HG03060 (cell line): ENCODE results near the gene TMA7B.

Experiments
- ATAC-seq: cut with Tn5 transposase; IDR thresholded peaks from one replicate; pipeline ENCODE4 v1.9.1; 2021; ENCODE audit warnings: low read depth, moderate number of reproducible peaks; ENCODE audit not compliant: unreplicated experiment

The TMA7B gene

DNA sequence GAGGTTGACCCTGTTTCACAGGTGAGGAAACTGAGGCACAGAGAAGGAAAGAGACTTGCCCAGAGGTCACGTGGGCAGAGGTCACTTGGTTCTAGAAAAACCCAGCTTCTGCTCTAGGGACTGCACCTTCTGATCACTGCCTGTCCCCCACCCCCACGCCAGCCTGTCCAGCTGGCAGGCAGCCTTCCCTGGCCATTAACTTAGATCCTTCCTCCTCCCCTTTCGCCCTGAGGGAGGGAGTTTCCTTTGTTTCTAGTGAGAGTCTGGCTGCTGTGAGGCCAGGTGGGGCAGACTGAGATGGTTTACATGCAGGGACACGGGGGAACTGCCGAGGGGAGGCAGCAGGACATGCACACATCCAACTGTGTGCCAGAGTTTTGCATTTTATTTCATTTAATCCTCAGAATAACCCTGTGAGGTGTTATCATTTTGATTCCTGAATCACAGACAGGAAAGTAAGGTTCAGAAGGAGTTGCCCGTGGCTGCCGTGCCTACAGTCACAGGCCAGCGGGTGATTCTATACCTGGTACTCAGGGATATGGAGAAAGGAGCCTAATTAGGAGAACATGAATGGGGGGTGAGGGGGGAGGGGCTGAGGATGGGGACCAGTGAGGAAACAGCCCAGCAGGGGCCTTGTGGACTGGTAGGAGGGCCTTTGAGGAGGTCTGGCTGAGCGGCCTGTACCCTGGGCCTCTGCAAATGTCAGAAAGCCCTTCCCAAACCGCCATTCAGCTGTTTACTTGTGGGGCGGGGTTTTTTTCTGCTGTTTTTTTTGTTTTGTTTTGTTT is 37.9 kb downstream of the TMA7B start:
- ATAC-seq = no peak

GRCh38 chr22:39999144-39999757 is 39.1 kb downstream of the TMA7B start:
- no peak for ATAC-seq

GRCh38 chr22:40000171-40000570 is 40.0 kb downstream of the TMA7B start:
- ATAC-seq = no peak

GRCh38 chr22:40001106-40001505 is 40.9 kb downstream of the TMA7B start:
- no peak for ATAC-seq

DNA sequence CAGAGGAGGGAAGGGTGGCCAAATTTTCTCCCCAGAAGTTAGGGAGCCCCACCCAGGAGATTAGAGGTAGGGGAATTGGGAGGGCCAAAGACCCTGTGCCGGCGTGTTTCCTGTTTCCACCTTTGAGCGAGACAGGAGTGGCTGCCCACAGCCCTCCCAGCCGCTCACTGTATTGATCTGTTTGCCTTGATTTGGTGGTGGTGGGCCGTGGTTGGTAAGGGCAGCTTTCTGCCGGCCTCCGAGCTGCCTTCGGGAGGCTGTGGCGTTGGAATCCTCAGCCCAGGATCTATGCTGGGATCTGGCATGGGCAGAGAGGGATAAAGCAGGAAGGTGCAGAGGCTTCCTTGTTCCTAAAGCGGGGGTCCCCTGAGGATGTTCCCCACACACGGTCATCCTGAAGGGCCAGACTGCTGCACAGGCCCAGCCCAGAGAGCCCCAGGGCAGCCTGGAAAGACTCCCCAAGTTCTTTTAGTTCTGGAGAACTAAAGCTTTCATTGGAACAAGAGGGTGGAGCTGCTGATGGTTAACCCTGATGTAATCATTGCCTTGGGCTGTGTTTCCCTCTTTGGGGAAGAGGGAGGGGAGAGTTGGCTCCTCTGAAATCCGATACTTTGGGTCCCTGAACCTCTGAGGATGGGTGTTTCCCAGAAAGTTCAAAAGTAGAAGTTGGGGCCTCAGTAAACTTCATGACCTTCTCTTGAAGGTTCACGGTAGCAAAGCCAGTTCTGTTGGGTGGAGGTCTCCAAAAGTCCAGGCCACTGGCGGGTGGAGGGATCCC is 41.8 kb downstream of the TMA7B start:
- no peak for ATAC-seq

DNA sequence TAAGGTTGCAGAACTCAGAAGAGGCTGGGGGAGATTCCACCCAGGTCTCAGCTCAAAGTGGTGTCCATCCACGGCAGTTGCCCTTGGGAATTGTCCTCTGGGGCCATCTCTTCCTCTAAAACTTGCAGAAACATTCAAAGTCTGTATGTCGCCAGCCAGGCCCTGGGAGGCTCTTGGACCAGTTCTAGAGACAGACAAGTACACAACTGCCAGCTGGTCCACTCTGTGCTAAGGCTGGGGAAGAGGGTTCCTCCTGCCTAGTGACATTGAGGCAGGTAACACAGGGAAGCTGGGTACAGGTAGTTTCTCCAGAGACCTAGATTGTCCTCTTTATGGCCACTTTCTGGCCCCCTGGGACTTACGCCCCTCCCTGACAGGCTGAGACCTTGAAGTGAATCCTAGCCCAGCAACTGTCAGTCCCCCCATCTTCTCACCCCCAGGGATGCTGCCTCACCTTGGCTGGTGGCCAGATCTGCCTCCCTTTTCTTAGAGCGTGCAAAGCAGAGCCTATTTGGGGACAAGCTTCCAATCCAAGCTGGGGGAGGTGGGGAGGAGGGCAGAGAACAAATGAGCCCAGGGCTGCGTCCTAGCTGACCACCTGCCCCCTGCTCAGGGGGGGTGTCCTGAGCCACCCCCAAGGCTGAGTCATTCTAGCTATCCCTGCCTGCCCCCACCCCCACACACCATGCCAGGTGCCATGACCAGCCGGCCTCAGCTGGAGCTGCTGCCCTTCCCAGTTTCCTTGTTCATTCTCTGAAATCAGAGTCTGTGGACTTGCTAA is 42.9 kb downstream of the TMA7B start:
- ATAC-seq = no peak

- no peak for ATAC-seq
Observed at GRCh38 chr22:40004836-40005235, 44.6 kb downstream of the TMA7B start.

- ATAC-seq = no peak
Observed at GRCh38 chr22:40006641-40007040, 46.4 kb downstream of the TMA7B start.

GRCh38 chr22:40007853-40008710 is 47.9 kb downstream of the TMA7B start:
- ATAC-seq = no peak

GRCh38 chr22:40008726-40009291 is 48.6 kb downstream of the TMA7B start:
- ATAC-seq = no peak

GRCh38 chr22:40009292-40009774 is 49.1 kb downstream of the TMA7B start:
- no peak for ATAC-seq

- no peak for ATAC-seq
Observed at GRCh38 chr22:40009951-40010671, 49.9 kb downstream of the TMA7B start.

- no peak for ATAC-seq
Observed at GRCh38 chr22:40010746-40011145, 50.5 kb downstream of the TMA7B start.
